ENCODE measurements around the gene GRB2.

DNA sequence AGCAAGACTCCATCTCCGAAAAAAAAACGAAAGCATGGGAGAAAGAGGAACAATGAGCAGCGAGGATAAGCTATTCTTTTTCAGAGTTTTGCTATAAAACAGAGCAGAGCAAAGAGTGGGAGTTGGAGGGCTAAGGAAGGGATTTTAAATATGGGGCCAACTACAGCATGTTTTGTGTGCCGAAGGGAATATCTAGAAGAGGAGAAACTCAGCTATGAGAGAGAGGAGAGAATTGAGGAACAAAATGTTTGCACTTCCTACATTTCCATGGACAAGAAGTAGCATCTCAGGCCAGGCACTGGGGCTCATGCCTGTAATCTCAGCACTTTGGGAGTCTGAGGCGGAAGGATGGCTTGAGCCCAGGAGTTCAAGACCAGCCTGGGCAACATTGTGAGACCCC is 13.1 kb upstream of the GRB2 start:
- TF ChIP-seq, protein P1, sequence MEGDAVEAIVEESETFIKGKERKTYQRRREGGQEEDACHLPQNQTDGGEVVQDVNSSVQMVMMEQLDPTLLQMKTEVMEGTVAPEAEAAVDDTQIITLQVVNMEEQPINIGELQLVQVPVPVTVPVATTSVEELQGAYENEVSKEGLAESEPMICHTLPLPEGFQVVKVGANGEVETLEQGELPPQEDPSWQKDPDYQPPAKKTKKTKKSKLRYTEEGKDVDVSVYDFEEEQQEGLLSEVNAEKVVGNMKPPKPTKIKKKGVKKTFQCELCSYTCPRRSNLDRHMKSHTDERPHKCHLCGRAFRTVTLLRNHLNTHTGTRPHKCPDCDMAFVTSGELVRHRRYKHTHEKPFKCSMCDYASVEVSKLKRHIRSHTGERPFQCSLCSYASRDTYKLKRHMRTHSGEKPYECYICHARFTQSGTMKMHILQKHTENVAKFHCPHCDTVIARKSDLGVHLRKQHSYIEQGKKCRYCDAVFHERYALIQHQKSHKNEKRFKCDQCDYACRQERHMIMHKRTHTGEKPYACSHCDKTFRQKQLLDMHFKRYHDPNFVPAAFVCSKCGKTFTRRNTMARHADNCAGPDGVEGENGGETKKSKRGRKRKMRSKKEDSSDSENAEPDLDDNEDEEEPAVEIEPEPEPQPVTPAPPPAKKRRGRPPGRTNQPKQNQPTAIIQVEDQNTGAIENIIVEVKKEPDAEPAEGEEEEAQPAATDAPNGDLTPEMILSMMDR (IDR thresholded peaks at IDR 0.05) = no peak
- TF ChIP-seq EP300 (IDR thresholded peaks at IDR 0.05) = no peak
